Bronchial epithelial cell (primary cell): Measurements from ENCODE around the gene TTLL11. TPM values are rescaled to one million over a fixed set of nuclear protein-coding genes. Genes with fewer than 3 reads are reported as not detected.

Experiments
- DNase-seq: peaks from one replicate; pipeline ENCODE4 v3.0.0-alpha.2; 2010; ENCODE audit warnings: low read depth
- FAIRE-seq: peaks from 2 replicates; lab custom pipeline; 2011; peaks lifted over from hg19 to GRCh38; lab: Jason Lieb, UNC
- H3K27me3 ChIP-seq: 2 replicates; pipeline ENCODE4 v1.5.1; 2011; ENCODE audit warnings: low read length; ENCODE audit not compliant: control insufficient read depth, insufficient read depth
- H3K36me3 ChIP-seq: 2 replicates; pipeline ENCODE4 v1.5.1; 2011; ENCODE audit warnings: low read length; ENCODE audit not compliant: control insufficient read depth, insufficient read depth
- H3K4me3 ChIP-seq: 2 replicates; pipeline ENCODE4 v1.5.1; 2011; ENCODE audit warnings: mild to moderate bottlenecking, low read depth, low read length, control low read depth
- CTCF ChIP-seq: IDR thresholded peaks from 2 replicates; pipeline ENCODE4 v1.5.1; 2011; ENCODE audit warnings: mild to moderate bottlenecking, moderate library complexity, low read length, control low read depth, inconsistent platforms; ENCODE audit not compliant: insufficient read depth, severe bottlenecking
- total RNA-seq: library from RNA; depleted of rRNA; stranded (reverse); fragments of >200 nt; gene quantifications from 2 replicates; pipeline ENCODE4 v1.2.1, GENCODE V29; 2014

TTLL11 gene
- total RNA-seq, 1 donor from 2014 or later, result 1.8 TPM

- DNase-seq (no peak), FAIRE-seq (no peak)
- Histone ChIP-seq H3K4me3 (no peak overlapping the region), H3K36me3 (no peaks in the 10 kb centered on the region), H3K27me3 (no peaks in the 10 kb centered on the region)
- no peak for TF ChIP-seq CTCF
These were observed 168.4 kb downstream of the TTLL11 start for GRCh38 chr9:121924700-121925099.

GRCh38 chr9:121921444-121921843 is 171.7 kb downstream of the TTLL11 start:
- peak; percentile 21 for DNase-seq
- Histone ChIP-seq H3K4me3 (no peak overlapping the region), H3K27me3 (no peaks in the 10 kb centered on the region), H3K36me3 (peaks cover 1% of the 10 kb centered on the region)
- TF ChIP-seq CTCF, result no peak
- FAIRE-seq, result no peak

GRCh38 chr9:121917375-121918335 is 175.5 kb downstream of the TTLL11 start:
- TF ChIP-seq CTCF, result no peak
- Histone ChIP-seq H3K4me3 (no peak overlapping the region), H3K27me3 (no peaks in the 10 kb centered on the region), H3K36me3 (peaks cover 1% of the 10 kb centered on the region)
- no peak for DNase-seq
- no peak for FAIRE-seq

- DNase-seq (no peak), FAIRE-seq (no peak)
- no peak overlapping the region for H3K4me3 ChIP-seq
- TF ChIP-seq CTCF, result no peak
- peaks cover 1% of the 10 kb centered on the region for H3K36me3 ChIP-seq
- no peaks in the 10 kb centered on the region for H3K27me3 ChIP-seq
These were observed 177.8 kb downstream of the TTLL11 start for GRCh38 chr9:121915304-121915625.

GRCh38 chr9:121914604-121915303 is 178.4 kb downstream of the TTLL11 start:
- DNase-seq (peak; percentile 23), FAIRE-seq (no peak)
- Histone ChIP-seq H3K27me3 (no peaks in the 10 kb centered on the region), H3K36me3 (peaks cover 1% of the 10 kb centered on the region), H3K4me3 (no peak overlapping the region)
- no peak for TF ChIP-seq CTCF
